ENCODE data around the gene LRRC1.

DNA sequence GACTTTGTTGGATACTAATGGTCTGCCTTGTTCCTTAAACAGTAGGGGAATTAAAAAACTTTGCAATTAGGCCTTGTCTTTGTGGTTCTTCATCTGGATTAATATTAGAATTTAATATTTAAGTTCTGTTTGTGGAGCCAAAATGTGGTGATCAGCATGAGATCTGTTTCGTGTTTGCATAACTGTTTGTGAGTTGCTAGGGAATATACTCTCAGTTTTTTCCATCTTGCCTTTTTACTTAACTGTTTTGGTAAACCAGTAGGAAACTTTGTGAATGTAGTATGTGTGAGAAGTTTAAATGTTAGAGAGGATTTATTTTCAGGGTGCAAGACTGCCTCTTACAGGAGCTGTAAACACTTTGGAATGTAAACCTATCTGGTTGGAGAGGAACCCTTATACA is 35.6 kb downstream of the LRRC1 start:
- TF ChIP-seq GATA2 (IDR thresholded peaks at IDR 0.05; ENCODE audit: low read depth, low read length) (no peak), GATA3 (IDR thresholded peaks at IDR 0.05; ENCODE audit: low read depth, low read length) (no peak)
